Transverse colon (tissue), 4 donors: ENCODE data around the gene SPEN. TPM values are rescaled to one million over a fixed set of nuclear protein-coding genes. Genes with fewer than 3 reads are reported as not detected.
"Not testable (repeated sequence)": the region's sequence is repeated elsewhere in the genome, so short reads cannot be mapped to it uniquely, and the experiment has no call there.

Source experiments
- DNase-seq: peaks from one replicate; pipeline ENCODE4 v3.0.0-alpha.2; 2019
- H3K27ac ChIP-seq, 4 donors: fragments of 200-600 bp; sonication (generic); 2 replicates each; pipeline ENCODE4 v1.5.1; 2016 to 2018; ENCODE audit warnings: inconsistent platforms in 4 of 4
- H3K27me3 ChIP-seq: fragments of 200-600 bp; sonication (generic); 2 replicates; pipeline ENCODE4 v1.5.1; 2017; ENCODE audit warnings: inconsistent platforms
- H3K36me3 ChIP-seq, 4 donors: fragments of 200-600 bp; sonication (generic); 2 replicates each; pipeline ENCODE4 v1.5.1; 2017 to 2019; ENCODE audit warnings: inconsistent platforms in 4 of 4
- H3K4me1 ChIP-seq, 4 donors: fragments of 200-600 bp; sonication (generic); 2 replicates each; pipeline ENCODE4 v1.5.1; 2017 to 2020; ENCODE audit warnings: inconsistent platforms in 4 of 4
- H3K4me3 ChIP-seq, 4 donors: fragments of 200-600 bp; sonication (generic); 1 replicate in 1 of 4; 2 replicates in 3 of 4; pipeline versions ENCODE4 v1.5.1 to v1.6.1; 2017 to 2019; ENCODE audit warnings: inconsistent platforms in 4 of 4
- H3K9me3 ChIP-seq, 2 donors: fragments of 200-600 bp; sonication (generic); 2 replicates each; pipeline ENCODE4 v1.5.1; 2017 to 2019; ENCODE audit warnings: inconsistent platforms in 2 of 2
- CTCF ChIP-seq, 5 experiments: fragments of 200-600 bp in 3 of 5; fragments of 450-650 bp in 2 of 5; sonication (generic) in 3 of 5; IDR thresholded peaks; 1 replicate in 2 of 5; 2 replicates in 3 of 5; pipeline ENCODE4 v1.5.1; 2016 to 2017; ENCODE audit warnings: antibody characterized with exemption in 5 of 5, inconsistent platforms in 3 of 5, mild to moderate bottlenecking in 2 of 5, moderate library complexity in 1 of 5
- EP300 ChIP-seq: sonication (generic); formaldehyde crosslinking; IDR thresholded peaks from one replicate; pipeline ENCODE4 v1.6.1; 2017; ENCODE audit warnings: antibody characterized with exemption, low read depth
- POLR2A ChIP-seq: fragments of 450-650 bp; IDR thresholded peaks from one replicate; pipeline ENCODE4 v1.6.1; 2016; ENCODE audit warnings: antibody characterized with exemption, mild to moderate bottlenecking, moderate library complexity
- POLR2AphosphoS5 ChIP-seq, 3 donors: sonication (generic); formaldehyde crosslinking; IDR thresholded peaks; one replicate each; pipeline ENCODE4 v1.6.1; 2016; ENCODE audit warnings: antibody characterized with exemption in 3 of 3
- WGBS, 2 donors: methylation state at CpG; one replicate each; pipeline ENCODE4 v1.1.5; 2018; ENCODE audit warnings: low coverage in 1 of 2; 5-methylcytosine and 5-hydroxymethylcytosine counted together
- in situ Hi-C, 4 donors: fragments of 200-750 bp; cut with MboI; loops; one replicate each; pipeline versions ENCODE4 v1.15.0 to v1.15.1; 2017; ENCODE audit warnings: low sequenced_read_pairs in 3 of 4, low pct_ligation_motif_present in 1 of 4, low pct_unique_long_range_greater_than_20kb in 1 of 4
- intact Hi-C: fragments of 100-400 bp; cut with DNase I; formaldehyde crosslinking; loops from one replicate; pipeline ENCODE4 v1.15.1; 2023; ENCODE audit warnings: low total_unique reads
- total RNA-seq, 4 donors: library from RNA; depleted of rRNA; stranded (reverse); fragments of >200 nt; gene quantifications; one replicate each; pipeline ENCODE4 v1.1.0, GENCODE V29; 2016

SPEN gene
- total RNA-seq, 4 donors from 2014 or later = 28.4 to 81.9 (median 42.6) TPM

- in situ Hi-C loops = no loop called here
- Histone ChIP-seq H3K4me3 (peak overlapping the region; percentile 53 to 80 (median 68)), H3K9me3 (no peaks in the 10 kb centered on the region), H3K36me3 (no peaks in the 10 kb centered on the region), H3K27me3 (no peaks in the 10 kb centered on the region), H3K4me1 (peaks cover 0 to 22% (median 18%) of the 10 kb centered on the region in 4 donors), H3K27ac (peak overlapping the region; percentile 98 to 100 (median 99))
- TF ChIP-seq POLR2A = peak; percentile 93
- no peak for TF ChIP-seq EP300
- peak; percentile 90 to 97 (median 94) for TF ChIP-seq POLR2AphosphoS5 (IDR thresholded peaks at IDR 0.05)
- intact Hi-C loops = no loop called here
- WGBS, 2 donors = 2 to 25% methylated on average over 4 to 65 of the region's 66 CpGs
- peak; percentile 100 for DNase-seq
Observed at GRCh38 chr1:15835741-15836510, 11.6 kb upstream of the SPEN start.

DNA sequence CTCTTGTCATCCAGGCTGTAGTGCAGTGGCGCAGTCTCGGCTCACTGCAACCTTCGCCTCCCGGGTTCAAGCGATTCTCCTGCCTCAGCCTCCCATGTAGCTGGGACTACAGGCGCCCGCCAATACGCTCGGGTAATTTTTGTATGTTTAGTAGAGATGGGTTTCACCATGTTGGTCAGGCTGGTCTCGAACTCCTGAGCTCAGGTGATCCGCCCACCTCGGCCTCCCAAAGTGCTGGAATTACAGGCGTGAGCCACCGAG lies 11.1 kb upstream of the SPEN start:
- in situ Hi-C loops, H3K27me3 ChIP-seq, DNase-seq, H3K9me3 ChIP-seq, intact Hi-C loops, H3K36me3 ChIP-seq: not testable (repeated sequence)
- 61 to 93% methylated on average over 6 to 14 of the region's 14 CpGs for WGBS, 2 donors
- H3K4me1 ChIP-seq = peaks cover 0 to 22% (median 18%) of the 10 kb centered on the region in 4 donors
- peak overlapping the region in 3 of 4 donors; percentile 40 to 73 (median 64) for H3K4me3 ChIP-seq
- peak overlapping the region; percentile 98 to 100 (median 99) for H3K27ac ChIP-seq

GRCh38 chr1:15836772-15837669 lies 10.5 kb upstream of the SPEN start:
- H3K9me3 ChIP-seq = no peaks in the 10 kb centered on the region
- H3K4me3 ChIP-seq = peak overlapping the region in 2 of 4 donors; percentile 40 to 73
- H3K4me1 ChIP-seq = peaks cover 0 to 22% (median 18%) of the 10 kb centered on the region in 4 donors
- H3K27me3 ChIP-seq = no peaks in the 10 kb centered on the region
- peak; percentile 70 for DNase-seq
- H3K27ac ChIP-seq = peak overlapping the region; percentile 98 to 100 (median 99)
- WGBS, 2 donors = 36 to 63% methylated on average over 34 to 62 of the region's 62 CpGs
- intact Hi-C loops = no loop called here
- in situ Hi-C loops = no loop called here
- H3K36me3 ChIP-seq = no peaks in the 10 kb centered on the region
- TF ChIP-seq CTCF (IDR thresholded peaks at IDR 0.05) (no peak), POLR2AphosphoS5 (IDR thresholded peaks at IDR 0.05) (peak in 1 of 3 donors; percentile 22), EP300 (no peak), POLR2A (peak; percentile 57)

DNA sequence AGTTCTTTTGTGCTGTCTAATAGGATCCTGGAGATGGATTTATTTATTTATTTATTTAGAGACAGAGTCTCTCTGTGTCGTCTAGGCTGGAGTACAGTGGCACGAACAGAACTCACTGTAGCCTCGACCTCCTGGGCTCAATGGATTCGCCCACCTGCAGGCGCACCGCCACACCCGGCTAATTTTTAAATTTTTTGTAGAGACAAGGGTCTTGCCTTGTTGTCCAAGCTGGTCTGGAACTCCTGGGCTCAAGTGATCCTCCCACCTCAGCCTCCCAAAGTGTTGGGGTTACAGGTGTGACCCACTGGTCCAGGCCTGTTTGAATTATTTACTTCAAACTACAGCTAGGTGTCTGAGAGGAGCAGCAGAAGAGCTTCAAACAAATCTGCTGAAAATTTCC lies 9.6 kb upstream of the SPEN start:
- no peaks in the 10 kb centered on the region for H3K27me3 ChIP-seq
- peak overlapping the region in 2 of 4 donors; percentile 99 to 100 for H3K27ac ChIP-seq
- H3K36me3 ChIP-seq = no peaks in the 10 kb centered on the region
- WGBS, 2 donors = 84 to 90% methylated on average over 7 of the region's 7 CpGs
- H3K4me3 ChIP-seq = no peak overlapping the region
- no peak for DNase-seq
- in situ Hi-C loops (no loop called here), intact Hi-C loops (no loop called here)
- no peaks in the 10 kb centered on the region for H3K9me3 ChIP-seq
- TF ChIP-seq POLR2A (no peak), CTCF (IDR thresholded peaks at IDR 0.05) (no peak), POLR2AphosphoS5 (IDR thresholded peaks at IDR 0.05) (no peak), EP300 (no peak)
- peaks cover 0 to 14% (median 10%) of the 10 kb centered on the region in 4 donors for H3K4me1 ChIP-seq

- Histone ChIP-seq H3K9me3 (no peaks in the 10 kb centered on the region), H3K27me3 (no peaks in the 10 kb centered on the region), H3K4me1 (peaks cover 0 to 14% (median 6%) of the 10 kb centered on the region in 4 donors), H3K27ac (no peak overlapping the region), H3K36me3 (no peaks in the 10 kb centered on the region), H3K4me3 (no peak overlapping the region)
- TF ChIP-seq EP300 (no peak), POLR2AphosphoS5 (IDR thresholded peaks at IDR 0.05) (no peak), CTCF (IDR thresholded peaks at IDR 0.05) (no peak), POLR2A (no peak)
- intact Hi-C loops (no loop called here), in situ Hi-C loops (no loop called here)
- 90 to 94% methylated on average over 2 to 4 of the region's 4 CpGs for WGBS, 2 donors
- DNase-seq = no peak
Observed at GRCh38 chr1:15838721-15839120, 8.8 kb upstream of the SPEN start.
